ENCODE data around the gene USP2. TPM values are rescaled to one million over a fixed set of nuclear protein-coding genes. Genes with fewer than 3 reads are reported as not detected.

USP2 gene
- total and polyA plus RNA-seq, 2 of the 8 experiments (the other 6 are each of a cell fraction or from before 2014, with no cell fraction given): 2.2 to 6.9 TPM

- no peak overlapping the region for H3K14ac ChIP-seq (ENCODE audit: insufficient read length)
- no peak overlapping the region for H3K4me3 ChIP-seq (ENCODE audit: extremely low read depth in 1 of 4, insufficient read depth in 2 of 4, low read depth in 3 of 4, low read length in 4 of 4)
- no peak overlapping the region for H2BK15ac ChIP-seq (ENCODE audit: low read length)
- H2BK120ac ChIP-seq (replicated peaks; ENCODE audit: low read depth, low read length): no peak overlapping the region
- no peak overlapping the region for H4K8ac ChIP-seq (ENCODE audit: extremely low read depth, insufficient read depth, low read length)
- no peaks in the 10 kb centered on the region for H3K79me2 ChIP-seq (ENCODE audit: control insufficient read depth in 1 of 2, insufficient read depth in 2 of 2, low read length in 2 of 2)
- H3K9ac ChIP-seq (replicated peaks in 1 of 4; ENCODE audit: extremely low read depth in 1 of 4, low read depth in 3 of 4, low read length in 3 of 4): no peak overlapping the region
- no peak overlapping the region for H3K4ac ChIP-seq (replicated peaks; ENCODE audit: insufficient read length, low read depth, low read length)
- no peak overlapping the region for H3K23ac ChIP-seq (ENCODE audit: insufficient read length)
- no peak overlapping the region for H2AFZ ChIP-seq (ENCODE audit: low read length)
- CTCF ChIA-PET (ENCODE audit: partially characterized antibody): interaction anchor here (0.7 to 3.7 kb wide), 7 partner anchors 13 to 74 kb away, joined by 3 to 19 read pairs (median 4); partner anchors contain the start of gene USP2
- no peak overlapping the region for H2BK20ac ChIP-seq (ENCODE audit: low read length)
- FAIRE-seq (no peak), DNase-seq (ENCODE audit: low read depth in 1 of 2, low spot score in 2 of 2) (no peak)
- H3K9me3 ChIP-seq (ENCODE audit: insufficient read depth in 2 of 2, low read depth in 1 of 2, low read length in 1 of 2): no peaks in the 10 kb centered on the region
- no peak overlapping the region for H2AK5ac ChIP-seq (ENCODE audit: low read depth, low read length)
- H3K27ac ChIP-seq (ENCODE audit: low read depth, low read length): no peak overlapping the region
- POLR2A ChIA-PET (ENCODE audit: partially characterized antibody): interaction anchor here (0.6 to 6.4 kb wide), 5 partner anchors 10 to 81 kb away, joined by 3 to 50 read pairs (median 3); no protein-coding TSS in a partner anchor
- H3K4me1 ChIP-seq (replicated peaks in 1 of 4; ENCODE audit: control insufficient read depth in 3 of 4, insufficient read depth in 4 of 4, low read length in 3 of 4): peaks cover 6 to 11% (median 6%) of the 10 kb centered on the region in 4 experiments; a peak in 5 of 7 replicates
- H4K5ac ChIP-seq (ENCODE audit: insufficient read length, low read depth, low read length): no peak overlapping the region
- 87% methylated on average over 2 of the region's 2 CpGs; no CpG with 5 or more reads in 1 of the 2 experiments for WGBS, 2 experiments (ENCODE audit: extremely low coverage in 1 of 2, insufficient coverage in 1 of 2, insufficient read length in 1 of 2, insufficient replicate concordance in 2 of 2, low coverage in 1 of 2, low lambda C conversion rate in 2 of 2, missing lambda C conversion rate in 1 of 2)
- TF ChIP-seq HDAC2 (IDR thresholded peaks at IDR 0.05; ENCODE audit: borderline replicate concordance in 1 of 2, low read depth in 2 of 2, low read length in 2 of 2) (no peak), KDM1A (IDR thresholded peaks at IDR 0.05; ENCODE audit: borderline replicate concordance, low read length) (peak; percentile 41; the same call in 1 of the 2 replicates)
- no peak overlapping the region for H2BK12ac ChIP-seq (ENCODE audit: low read depth, low read length)
- no peak overlapping the region for H2BK5ac ChIP-seq (ENCODE audit: low read depth, low read length)
- H3K79me1 ChIP-seq (ENCODE audit: low read depth, low read length): peaks cover 3% of the 10 kb centered on the region; the same call in 1 of the 2 replicates
- H3K56ac ChIP-seq (replicated peaks; ENCODE audit: insufficient read length, low read depth, low read length): no peak overlapping the region
- H3K18ac ChIP-seq (ENCODE audit: extremely low read depth, low read length): no peak overlapping the region
- H3K36me3 ChIP-seq (ENCODE audit: control insufficient read depth in 2 of 4, insufficient read depth in 4 of 4, low read length in 3 of 4): peaks cover 9 to 16% (median 11%) of the 10 kb centered on the region in 4 experiments
- no peak overlapping the region for H4K91ac ChIP-seq (replicated peaks; ENCODE audit: insufficient read length, low read length)
- H4K20me1 ChIP-seq (replicated peaks in 1 of 2; ENCODE audit: control insufficient read depth in 1 of 2, insufficient read depth in 2 of 2, low read length in 2 of 2): peaks cover 2 to 8% of the 10 kb centered on the region in 2 experiments
- H3K4me2 ChIP-seq (ENCODE audit: insufficient read depth in 1 of 2, low read depth in 2 of 2, low read length in 2 of 2): no peak overlapping the region
- no peaks in the 10 kb centered on the region for H3K27me3 ChIP-seq (replicated peaks in 1 of 4; ENCODE audit: control insufficient read depth in 3 of 4, extremely low read depth in 1 of 4, insufficient read depth in 3 of 4, low read length in 3 of 4)
- no peaks in the 10 kb centered on the region for H3K23me2 ChIP-seq (ENCODE audit: low read depth, low read length)
Observed at GRCh38 chr11:119414321-119414720, 32.8 kb upstream of the USP2 start.
